PFSK-1 (cell line): ENCODE measurements around the gene ATP11A.

Experiments
- REST ChIP-seq, 2 experiments: IDR thresholded peaks; 2 replicates each; pipeline versions ENCODE4 v1.6.1 to v1.8.0; 2011 to 2012; ENCODE audit warnings: low read depth in 2 of 2, low read length in 2 of 2, control low read depth in 1 of 2, inconsistent platforms in 1 of 2, mild to moderate bottlenecking in 1 of 2, moderate library complexity in 1 of 2; ENCODE audit not compliant: insufficient read depth in 1 of 2
- TAF1 ChIP-seq: IDR thresholded peaks from 2 replicates; pipeline ENCODE4 v1.6.1; 2012; ENCODE audit warnings: low read length, control low read depth, borderline replicate concordance; ENCODE audit not compliant: insufficient read depth

- TF ChIP-seq TAF1 (no peak), REST (IDR thresholded peaks at IDR 0.05; ENCODE audit: insufficient read depth in 1 of 2, low read depth in 2 of 2, low read length in 2 of 2) (no peak)
Measured at GRCh38 chr13:112828082-112828699, 138.4 kb downstream of the ATP11A start.
